Suprapubic skin (tissue), 4 donors: ENCODE results near the gene OSBPL6. TPM values are rescaled to one million over a fixed set of nuclear protein-coding genes. Genes with fewer than 3 reads are reported as not detected.

Source experiments
- DNase-seq, 2 donors: peaks; one replicate each; pipeline ENCODE4 v3.0.0-alpha.2; 2019; ENCODE audit warnings: low spot score in 2 of 2
- H3K27ac ChIP-seq: fragments of 200-600 bp; sonication (generic); one replicate; pipeline ENCODE4 v1.5.1; 2019
- H3K27me3 ChIP-seq: fragments of 200-600 bp; sonication (generic); one replicate; pipeline ENCODE4 v1.5.1; 2019
- H3K36me3 ChIP-seq: fragments of 200-600 bp; sonication (generic); one replicate; pipeline ENCODE4 v1.5.1; 2019
- H3K4me1 ChIP-seq: fragments of 200-600 bp; sonication (generic); one replicate; pipeline ENCODE4 v1.5.1; 2019
- H3K4me3 ChIP-seq: fragments of 200-600 bp; sonication (generic); one replicate; pipeline ENCODE4 v1.5.1; 2019; ENCODE audit warnings: mild to moderate bottlenecking
- H3K9me3 ChIP-seq: fragments of 200-600 bp; sonication (generic); one replicate; pipeline ENCODE4 v1.5.1; 2019
- EP300 ChIP-seq: sonication (generic); formaldehyde crosslinking; IDR thresholded peaks from one replicate; pipeline ENCODE4 v1.6.1; 2017; ENCODE audit warnings: antibody characterized with exemption
- POLR2A ChIP-seq, 2 donors: fragments of 450-650 bp; IDR thresholded peaks; one replicate each; pipeline ENCODE4 v1.6.1; 2017; ENCODE audit warnings: antibody characterized with exemption in 2 of 2, mild to moderate bottlenecking in 2 of 2, moderate library complexity in 2 of 2
- POLR2AphosphoS5 ChIP-seq, 3 donors: sonication (generic); formaldehyde crosslinking; IDR thresholded peaks; one replicate each; pipeline ENCODE4 v1.6.1; 2017; ENCODE audit warnings: antibody characterized with exemption in 3 of 3
- WGBS: methylation state at CpG from one replicate; pipeline ENCODE4 v1.1.5; 2018; 5-methylcytosine and 5-hydroxymethylcytosine counted together
- total RNA-seq, 4 donors: library from RNA; depleted of rRNA; stranded (reverse); fragments of >200 nt; gene quantifications; one replicate each; pipeline ENCODE4 v1.1.0, GENCODE V29; 2016
- TF ChIP-seq, protein P1 (sequence below), 2 donors: fragments of 200-600 bp in 1 of 2; fragments of 450-650 bp in 1 of 2; sonication (generic) in 1 of 2; IDR thresholded peaks; one replicate each; pipeline ENCODE4 v1.5.1; 2016 to 2019; ENCODE audit warnings: antibody characterized with exemption in 2 of 2, mild to moderate bottlenecking in 1 of 2, moderate library complexity in 1 of 2

Gene OSBPL6
- total RNA-seq, 4 donors from 2014 or later = 19.5 to 30.9 (median 23.9) TPM

DNA sequence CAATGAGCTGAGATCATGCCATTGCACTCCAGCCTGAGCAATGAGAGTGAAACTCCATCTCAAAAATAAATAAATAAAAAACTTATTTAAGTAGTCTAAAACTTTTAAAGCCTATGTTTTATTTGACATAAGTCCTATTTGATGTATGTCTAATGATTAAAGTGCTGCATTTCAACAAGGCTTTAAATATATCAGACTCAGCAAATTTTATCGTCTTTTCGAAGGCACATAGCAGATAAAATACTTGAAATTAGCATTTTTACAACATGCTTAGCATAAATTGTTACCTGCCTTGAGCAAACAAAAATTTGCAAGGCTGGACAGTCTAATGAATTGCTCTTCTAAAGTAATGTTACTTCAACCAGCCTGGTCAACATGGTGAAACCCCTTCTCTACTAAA, 170.8 kb downstream of the OSBPL6 start:
- H3K36me3 ChIP-seq = no peaks in the 10 kb centered on the region
- WGBS = 81% methylated on average over 2 of the region's 2 CpGs

GRCh38 chr2:178366412-178366811, 172.1 kb downstream of the OSBPL6 start:
- Histone ChIP-seq H3K27me3 (no peaks in the 10 kb centered on the region), H3K36me3 (no peaks in the 10 kb centered on the region), H3K9me3 (no peaks in the 10 kb centered on the region), H3K4me1 (no peaks in the 10 kb centered on the region), H3K4me3 (no peak overlapping the region), H3K27ac (no peak overlapping the region)
- WGBS = 81% methylated on average over 4 of the region's 4 CpGs
- no peak for TF ChIP-seq POLR2AphosphoS5 (IDR thresholded peaks at IDR 0.05)
- TF ChIP-seq, protein P1, sequence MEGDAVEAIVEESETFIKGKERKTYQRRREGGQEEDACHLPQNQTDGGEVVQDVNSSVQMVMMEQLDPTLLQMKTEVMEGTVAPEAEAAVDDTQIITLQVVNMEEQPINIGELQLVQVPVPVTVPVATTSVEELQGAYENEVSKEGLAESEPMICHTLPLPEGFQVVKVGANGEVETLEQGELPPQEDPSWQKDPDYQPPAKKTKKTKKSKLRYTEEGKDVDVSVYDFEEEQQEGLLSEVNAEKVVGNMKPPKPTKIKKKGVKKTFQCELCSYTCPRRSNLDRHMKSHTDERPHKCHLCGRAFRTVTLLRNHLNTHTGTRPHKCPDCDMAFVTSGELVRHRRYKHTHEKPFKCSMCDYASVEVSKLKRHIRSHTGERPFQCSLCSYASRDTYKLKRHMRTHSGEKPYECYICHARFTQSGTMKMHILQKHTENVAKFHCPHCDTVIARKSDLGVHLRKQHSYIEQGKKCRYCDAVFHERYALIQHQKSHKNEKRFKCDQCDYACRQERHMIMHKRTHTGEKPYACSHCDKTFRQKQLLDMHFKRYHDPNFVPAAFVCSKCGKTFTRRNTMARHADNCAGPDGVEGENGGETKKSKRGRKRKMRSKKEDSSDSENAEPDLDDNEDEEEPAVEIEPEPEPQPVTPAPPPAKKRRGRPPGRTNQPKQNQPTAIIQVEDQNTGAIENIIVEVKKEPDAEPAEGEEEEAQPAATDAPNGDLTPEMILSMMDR (IDR thresholded peaks at IDR 0.05) = no peak
- no peak for TF ChIP-seq POLR2A (IDR thresholded peaks at IDR 0.05)
- TF ChIP-seq EP300 = no peak
- DNase-seq = no peak

More for the DNA sequence above, 170.8 kb downstream of the OSBPL6 start:
- Histone ChIP-seq H3K4me3 (no peak overlapping the region), H3K27ac (no peak overlapping the region), H3K27me3 (no peaks in the 10 kb centered on the region), H3K9me3 (no peaks in the 10 kb centered on the region), H3K4me1 (no peaks in the 10 kb centered on the region)
- no peak for DNase-seq
- TF ChIP-seq, protein P1 (IDR thresholded peaks at IDR 0.05) = no peak
- TF ChIP-seq EP300 (no peak), POLR2AphosphoS5 (IDR thresholded peaks at IDR 0.05) (no peak), POLR2A (IDR thresholded peaks at IDR 0.05) (no peak)

GRCh38 chr2:178367344-178367743, 173.0 kb downstream of the OSBPL6 start:
- H3K4me1 ChIP-seq = no peaks in the 10 kb centered on the region
- DNase-seq = no peak
- H3K4me3 ChIP-seq = no peak overlapping the region
- no peaks in the 10 kb centered on the region for H3K36me3 ChIP-seq
- 93% methylated on average over 1 of the region's 1 CpG for WGBS
- no peaks in the 10 kb centered on the region for H3K9me3 ChIP-seq
- TF ChIP-seq POLR2A (IDR thresholded peaks at IDR 0.05) = no peak
- no peak for TF ChIP-seq EP300
- TF ChIP-seq POLR2AphosphoS5 (IDR thresholded peaks at IDR 0.05) = no peak
- TF ChIP-seq, protein P1 (IDR thresholded peaks at IDR 0.05) = no peak
- no peaks in the 10 kb centered on the region for H3K27me3 ChIP-seq
- no peak overlapping the region for H3K27ac ChIP-seq

DNA sequence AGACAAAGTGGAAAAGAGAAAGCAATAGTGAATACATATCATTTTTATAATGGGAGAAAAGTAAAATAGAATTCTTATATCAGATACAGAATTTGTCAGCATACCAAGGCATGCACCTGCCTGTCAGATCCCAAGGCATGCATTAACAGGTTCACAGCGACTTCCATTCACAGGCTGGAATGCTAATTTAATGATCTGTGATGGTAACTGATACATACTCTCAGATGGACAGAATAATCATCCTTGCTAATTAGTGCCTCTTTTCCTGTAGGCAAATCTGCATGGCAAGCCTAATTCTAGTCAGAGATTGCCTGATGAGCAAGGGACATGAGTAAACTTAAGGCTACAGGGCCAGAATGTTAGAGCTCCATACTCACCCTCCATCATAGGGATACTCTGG, 180.6 kb downstream of the OSBPL6 start:
- Histone ChIP-seq H3K4me3 (no peak overlapping the region), H3K36me3 (peaks cover 4% of the 10 kb centered on the region), H3K27me3 (no peaks in the 10 kb centered on the region), H3K27ac (no peak overlapping the region), H3K9me3 (no peaks in the 10 kb centered on the region), H3K4me1 (no peaks in the 10 kb centered on the region)
- TF ChIP-seq POLR2A (IDR thresholded peaks at IDR 0.05) = no peak
- no peak for TF ChIP-seq EP300
- no peak for TF ChIP-seq POLR2AphosphoS5 (IDR thresholded peaks at IDR 0.05)
- TF ChIP-seq, protein P1 (IDR thresholded peaks at IDR 0.05) = no peak
- WGBS = 60% methylated on average over 1 of the region's 1 CpG
- no peak for DNase-seq

- TF ChIP-seq POLR2A (IDR thresholded peaks at IDR 0.05) (no peak), POLR2AphosphoS5 (IDR thresholded peaks at IDR 0.05) (no peak), EP300 (no peak)
- TF ChIP-seq, protein P1 (IDR thresholded peaks at IDR 0.05) = no peak
- no peak overlapping the region for H3K4me3 ChIP-seq
- no peaks in the 10 kb centered on the region for H3K27me3 ChIP-seq
- H3K36me3 ChIP-seq = peaks cover 4% of the 10 kb centered on the region
- DNase-seq = no peak
- H3K9me3 ChIP-seq = no peaks in the 10 kb centered on the region
- WGBS = 95% methylated on average over 3 of the region's 3 CpGs
- no peak overlapping the region for H3K27ac ChIP-seq
- H3K4me1 ChIP-seq = no peaks in the 10 kb centered on the region
Measured at GRCh38 chr2:178377046-178377445, 182.7 kb downstream of the OSBPL6 start.
